PC-3 (cell line): ENCODE measurements around the gene GTF3C5. TPM values are rescaled to one million over a fixed set of nuclear protein-coding genes. Genes with fewer than 3 reads are reported as not detected.

Experiments
- ATAC-seq: fragments of 200-7000 bp; cut with Tn5 transposase; 2 replicates; pipeline ENCODE4 v1.9.1; 2020; ENCODE audit warnings: mild to moderate bottlenecking, moderate library complexity
- BruUV-seq: library from RNA; stranded (reverse); fragments of 400-500 nt; replicated peaks from 2 replicates; lab custom pipeline; 2021; lab: Mats Ljungman, UMichigan
- CTCF ChIA-PET: fragments of 300-600 bp; sonication (Branson Sonifier 250); formaldehyde crosslinking; loops from one replicate; lab custom pipeline; 2022; ENCODE audit warnings: antibody characterized with exemption; lab: Charles Lee
- POLR2A ChIA-PET: fragments of 300-600 bp; sonication (Branson Sonifier 250); formaldehyde crosslinking; loops from one replicate; lab custom pipeline; 2022; ENCODE audit warnings: antibody characterized with exemption; ENCODE audit not compliant: unreplicated experiment; lab: Charles Lee
- DNase-seq: peaks from one replicate; pipeline ENCODE4 v3.0.0-alpha.2; 2015
- H2AFZ ChIP-seq: fragments of 300-600 bp; sonication (generic); 2 replicates; pipeline ENCODE4 v1.6.0; 2016; ENCODE audit warnings: antibody characterized with exemption, low read length
- H3F3A ChIP-seq: fragments of 300-600 bp; sonication (generic); one replicate; pipeline ENCODE4 v1.6.0; 2017; ENCODE audit warnings: antibody characterized with exemption, low read length, control low read depth, mild to moderate bottlenecking; ENCODE audit not compliant: unreplicated experiment
- H3K27ac ChIP-seq: fragments of 300-600 bp; sonication (generic); 2 replicates; pipeline ENCODE4 v1.5.1; 2016; ENCODE audit warnings: mild to moderate bottlenecking, low read length
- H3K27me3 ChIP-seq: fragments of 300-600 bp; sonication (generic); 2 replicates; pipeline ENCODE4 v1.6.1; 2016; ENCODE audit warnings: low read length, mixed read lengths
- H3K36me3 ChIP-seq: fragments of 300-600 bp; sonication (generic); 2 replicates; pipeline ENCODE4 v1.6.1; 2016; ENCODE audit warnings: low read depth, mixed run types, low read length, mixed read lengths
- H3K4me1 ChIP-seq: fragments of 300-600 bp; sonication (generic); 2 replicates; pipeline ENCODE4 v1.5.1; 2016; ENCODE audit warnings: low read length; ENCODE audit not compliant: insufficient read depth
- H3K4me2 ChIP-seq: fragments of 300-600 bp; sonication (generic); 2 replicates; pipeline ENCODE4 v1.6.0; 2016; ENCODE audit warnings: low read length
- H3K4me3 ChIP-seq: fragments of 300-600 bp; sonication (generic); 2 replicates; pipeline ENCODE4 v1.5.1; 2016; ENCODE audit warnings: mild to moderate bottlenecking, low read length, mixed read lengths
- H3K79me2 ChIP-seq: fragments of 300-600 bp; sonication (generic); 2 replicates; pipeline ENCODE4 v1.6.1; 2017; ENCODE audit warnings: low read length, mixed read lengths
- H3K9ac ChIP-seq: fragments of 300-600 bp; sonication (generic); 2 replicates; pipeline ENCODE4 v1.6.0; 2016; ENCODE audit warnings: mild to moderate bottlenecking, low read length
- H3K9me2 ChIP-seq: fragments of 300-600 bp; sonication (generic); replicated peaks from 2 replicates; pipeline ENCODE4 v1.6.1; 2016; ENCODE audit warnings: mixed run types, low read length, mixed read lengths
- H3K9me3 ChIP-seq: fragments of 300-600 bp; sonication (generic); 2 replicates; pipeline ENCODE4 v1.6.1; 2016; ENCODE audit warnings: low read length, mixed read lengths
- H4K20me1 ChIP-seq: fragments of 300-600 bp; sonication (generic); 2 replicates; pipeline ENCODE4 v1.6.1; 2016; ENCODE audit warnings: low read length, mixed read lengths
- EZH2 ChIP-seq: fragments of 300-600 bp; sonication (generic); IDR thresholded peaks from one replicate; pipeline ENCODE4 v1.6.1; 2017; ENCODE audit warnings: antibody characterized with exemption, mild to moderate bottlenecking, low read length; ENCODE audit not compliant: unreplicated experiment
- EZH2phosphoT487 ChIP-seq: fragments of 300-600 bp; sonication (generic); IDR thresholded peaks from 2 replicates; pipeline ENCODE4 v1.6.1; 2018; ENCODE audit warnings: mild to moderate bottlenecking, antibody characterized with exemption, low read length, borderline replicate concordance
- intact Hi-C: fragments of 100-400 bp; cut with micrococcal nuclease; formaldehyde crosslinking; loops from 2 replicates; pipeline ENCODE4 v1.9.0; 2023
- total RNA-seq: library from RNA; depleted of rRNA; stranded (reverse); fragments of >200 nt; gene quantifications from 2 replicates; pipeline ENCODE4 v1.2.3, GENCODE V29; 2014
- TF ChIP-seq, protein P1 (sequence below): fragments of 300-600 bp; sonication (generic); conservative IDR thresholded peaks from 2 replicates; pipeline ENCODE4 v1.5.1; 2017; ENCODE audit warnings: antibody characterized with exemption, low read depth, mild to moderate bottlenecking, low read length

The GTF3C5 gene
- total RNA-seq, 1 experiment from 2014 or later = 78.5 TPM

DNA sequence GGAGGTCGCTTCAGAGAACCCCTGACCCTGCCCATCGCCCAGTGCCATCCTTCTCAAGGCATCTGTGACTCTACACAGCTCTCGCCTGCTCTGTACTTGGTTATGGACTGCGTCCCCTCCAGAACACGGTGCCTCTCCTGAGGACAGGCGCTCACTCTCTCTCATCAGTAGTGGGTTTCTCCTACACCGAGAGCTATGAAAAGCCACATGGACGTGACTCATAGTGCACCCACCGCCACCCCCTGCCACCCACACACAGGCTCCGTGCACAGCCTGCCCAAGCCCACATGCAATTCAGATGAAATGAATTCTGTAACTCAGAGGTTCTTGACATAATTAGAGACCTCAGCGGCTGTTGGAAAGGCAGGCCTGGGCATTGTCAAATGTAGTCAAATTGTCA is 13.9 kb downstream of the GTF3C5 start:
- intact Hi-C loops = no loop called here

DNA sequence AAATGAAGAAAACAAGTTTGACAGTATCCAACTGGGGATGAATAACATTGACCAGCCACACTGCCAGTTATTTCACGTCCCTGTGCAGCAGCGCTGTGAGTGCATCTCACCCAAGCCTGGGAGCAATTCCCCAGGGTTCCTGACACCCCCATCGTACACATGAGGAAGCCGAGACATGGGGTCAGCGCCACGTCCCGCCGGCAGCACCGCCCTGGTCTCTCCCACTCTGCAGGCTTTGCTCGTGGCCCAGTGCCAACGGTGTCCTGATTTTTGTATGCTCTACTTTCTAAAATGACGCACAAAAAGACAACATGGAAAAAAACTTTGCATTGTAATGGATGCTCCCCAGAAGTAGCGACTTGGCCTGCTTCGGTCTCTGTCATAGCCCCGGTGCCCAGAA is 14.3 kb downstream of the GTF3C5 start:
- ChIA-PET POLR2A (no interaction called here), CTCF (no interaction called here)
- H3K9me2 ChIP-seq = no peaks in the 10 kb centered on the region
- H2AFZ ChIP-seq = no peak overlapping the region
- intact Hi-C loops = no loop called here
- no peaks in the 10 kb centered on the region for H3F3A ChIP-seq
- no TSS peak for BruUV-seq
- H3K9me3 ChIP-seq = no peaks in the 10 kb centered on the region
- ATAC-seq = no peak
- no peaks in the 10 kb centered on the region for H3K27me3 ChIP-seq
- no peak overlapping the region for H3K4me2 ChIP-seq
- 0 out of 2 replicates have a peak, but pooled peaks cover 2% of the 10 kb centered on the region for H4K20me1 ChIP-seq
- H3K4me3 ChIP-seq = no peak overlapping the region
- H3K4me1 ChIP-seq = no peaks in the 10 kb centered on the region
- no peak overlapping the region for H3K9ac ChIP-seq
- TF ChIP-seq, protein P1, sequence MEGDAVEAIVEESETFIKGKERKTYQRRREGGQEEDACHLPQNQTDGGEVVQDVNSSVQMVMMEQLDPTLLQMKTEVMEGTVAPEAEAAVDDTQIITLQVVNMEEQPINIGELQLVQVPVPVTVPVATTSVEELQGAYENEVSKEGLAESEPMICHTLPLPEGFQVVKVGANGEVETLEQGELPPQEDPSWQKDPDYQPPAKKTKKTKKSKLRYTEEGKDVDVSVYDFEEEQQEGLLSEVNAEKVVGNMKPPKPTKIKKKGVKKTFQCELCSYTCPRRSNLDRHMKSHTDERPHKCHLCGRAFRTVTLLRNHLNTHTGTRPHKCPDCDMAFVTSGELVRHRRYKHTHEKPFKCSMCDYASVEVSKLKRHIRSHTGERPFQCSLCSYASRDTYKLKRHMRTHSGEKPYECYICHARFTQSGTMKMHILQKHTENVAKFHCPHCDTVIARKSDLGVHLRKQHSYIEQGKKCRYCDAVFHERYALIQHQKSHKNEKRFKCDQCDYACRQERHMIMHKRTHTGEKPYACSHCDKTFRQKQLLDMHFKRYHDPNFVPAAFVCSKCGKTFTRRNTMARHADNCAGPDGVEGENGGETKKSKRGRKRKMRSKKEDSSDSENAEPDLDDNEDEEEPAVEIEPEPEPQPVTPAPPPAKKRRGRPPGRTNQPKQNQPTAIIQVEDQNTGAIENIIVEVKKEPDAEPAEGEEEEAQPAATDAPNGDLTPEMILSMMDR = no peak
- TF ChIP-seq EZH2phosphoT487 (no peak), EZH2 (no peak)
- H3K27ac ChIP-seq = no peak overlapping the region
- DNase-seq = no peak
- H3K36me3 ChIP-seq = peaks cover 18% of the 10 kb centered on the region; the same call in 1 of the 2 replicates
- H3K79me2 ChIP-seq = peaks cover 5% of the 10 kb centered on the region

More for the DNA sequence above, 13.9 kb downstream of the GTF3C5 start:
- peaks cover 10% of the 10 kb centered on the region for H3K79me2 ChIP-seq
- H3K4me2 ChIP-seq = no peak overlapping the region
- no peaks in the 10 kb centered on the region for H3K27me3 ChIP-seq
- H3K9ac ChIP-seq = no peak overlapping the region
- 0 out of 2 replicates have a peak, but pooled peaks cover 5% of the 10 kb centered on the region for H4K20me1 ChIP-seq
- ChIA-PET CTCF (no interaction called here), POLR2A (no interaction called here)
- peaks cover 18% of the 10 kb centered on the region; the same call in 1 of the 2 replicates for H3K36me3 ChIP-seq
- no peaks in the 10 kb centered on the region for H3K4me1 ChIP-seq
- no peak overlapping the region for H2AFZ ChIP-seq
- H3F3A ChIP-seq = no peaks in the 10 kb centered on the region
- no peak for ATAC-seq
- H3K4me3 ChIP-seq = no peak overlapping the region
- H3K27ac ChIP-seq = no peak overlapping the region
- DNase-seq = no peak
- no peaks in the 10 kb centered on the region for H3K9me3 ChIP-seq
- no TSS peak for BruUV-seq
- no peaks in the 10 kb centered on the region for H3K9me2 ChIP-seq
- TF ChIP-seq EZH2 (no peak), EZH2phosphoT487 (no peak)
- TF ChIP-seq, protein P1 = no peak

DNA sequence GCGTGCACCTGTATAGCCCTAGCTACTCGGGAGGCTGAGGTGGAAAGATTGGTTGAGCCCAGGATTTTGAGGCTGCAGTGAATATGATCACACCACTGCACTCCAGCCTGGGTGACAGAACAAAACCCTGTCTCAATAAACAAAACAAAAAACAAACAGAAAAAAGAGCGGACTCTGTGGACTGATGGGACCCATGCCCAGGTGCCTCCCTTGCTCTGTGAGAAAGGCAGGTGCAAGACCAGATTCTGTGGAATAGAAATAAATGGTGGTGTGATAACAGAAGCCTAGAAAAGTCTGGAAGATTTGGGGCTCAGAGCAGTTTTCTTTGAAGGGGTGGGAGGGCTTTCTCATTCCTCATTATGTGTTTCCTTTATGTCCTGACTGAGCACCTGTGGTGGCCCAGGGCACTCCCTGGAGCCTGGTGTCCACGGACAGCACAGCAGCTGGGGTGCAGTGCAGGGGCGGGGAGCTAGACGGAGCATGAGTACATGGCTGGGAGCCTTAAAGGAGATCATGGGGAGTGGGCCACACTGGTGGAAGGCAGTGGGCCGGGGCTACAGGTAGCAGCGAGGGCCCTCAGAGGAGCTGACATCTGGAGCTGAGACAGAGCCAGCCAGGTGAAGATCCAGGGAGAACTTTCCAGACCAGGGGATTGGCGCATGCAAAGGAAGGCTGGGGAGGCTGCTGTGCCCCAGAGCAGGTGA is 15.6 kb downstream of the GTF3C5 start:
- no peak for DNase-seq

More for the DNA sequence above, 15.6 kb downstream of the GTF3C5 start:
- Histone ChIP-seq H3K27ac (no peak overlapping the region), H3K9me2 (no peaks in the 10 kb centered on the region), H3K9me3 (no peaks in the 10 kb centered on the region), H3F3A (no peaks in the 10 kb centered on the region), H3K27me3 (no peaks in the 10 kb centered on the region), H3K79me2 (no peaks in the 10 kb centered on the region), H3K4me3 (no peak overlapping the region), H3K36me3 (peaks cover 18% of the 10 kb centered on the region; the same call in 1 of the 2 replicates), H3K9ac (no peak overlapping the region), H3K4me2 (no peak overlapping the region), H3K4me1 (no peaks in the 10 kb centered on the region), H4K20me1 (no peaks in the 10 kb centered on the region), H2AFZ (no peak overlapping the region)
- BruUV-seq = no TSS peak
- no peak for ATAC-seq
- CTCF ChIA-PET = no interaction called here
- TF ChIP-seq EZH2 (no peak), EZH2phosphoT487 (no peak)
- TF ChIP-seq, protein P1 = no peak
- intact Hi-C loops = no loop called here
- POLR2A ChIA-PET = no interaction called here
